ENCODE measurements around the gene GALNT9.

DNA sequence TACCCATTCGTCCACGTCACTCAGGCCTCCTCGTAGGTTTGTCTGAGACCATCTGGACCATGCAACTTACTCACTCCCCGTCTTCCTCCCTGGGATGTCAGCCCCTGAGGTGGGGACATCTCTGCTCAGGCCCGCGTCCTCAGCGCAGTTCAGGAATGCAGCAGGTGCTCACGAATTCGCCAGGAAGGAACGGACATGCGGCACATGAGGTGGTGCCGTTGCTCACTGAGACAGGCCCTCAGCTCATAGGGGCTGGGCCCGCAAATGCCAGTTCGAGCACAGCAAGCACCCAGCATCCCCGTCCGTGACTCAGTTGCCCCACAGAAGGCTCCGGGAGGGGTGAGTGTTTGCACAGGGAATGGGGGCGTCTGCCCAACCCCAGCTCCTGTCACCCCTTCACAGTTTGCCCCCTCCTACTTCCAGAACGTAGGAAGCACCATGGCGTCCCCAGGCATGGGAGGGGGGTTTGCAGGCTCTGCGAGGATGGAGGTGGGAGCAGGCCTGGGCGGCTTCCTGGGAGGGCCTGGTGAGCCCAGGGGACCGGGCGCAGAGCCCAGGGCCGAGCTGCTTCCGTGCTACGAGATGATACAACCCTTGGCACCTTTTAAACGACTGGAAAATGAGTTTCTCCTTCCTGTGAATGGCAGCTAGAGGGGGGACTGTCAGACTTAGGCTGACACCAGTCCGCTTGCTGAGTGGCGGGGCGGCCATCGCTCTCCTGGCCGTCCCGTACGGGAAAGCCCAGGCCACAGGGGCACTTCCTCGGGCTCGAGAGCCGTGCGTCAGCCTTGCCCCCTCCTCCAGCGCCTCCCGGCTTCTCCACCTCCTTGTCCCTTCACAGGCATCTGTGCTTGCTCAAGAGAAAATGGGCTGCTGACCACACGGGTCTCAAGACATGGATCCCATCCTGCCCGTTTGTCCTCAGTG, 6.9 kb downstream of the GALNT9 start:
- TF ChIP-seq, protein P1, sequence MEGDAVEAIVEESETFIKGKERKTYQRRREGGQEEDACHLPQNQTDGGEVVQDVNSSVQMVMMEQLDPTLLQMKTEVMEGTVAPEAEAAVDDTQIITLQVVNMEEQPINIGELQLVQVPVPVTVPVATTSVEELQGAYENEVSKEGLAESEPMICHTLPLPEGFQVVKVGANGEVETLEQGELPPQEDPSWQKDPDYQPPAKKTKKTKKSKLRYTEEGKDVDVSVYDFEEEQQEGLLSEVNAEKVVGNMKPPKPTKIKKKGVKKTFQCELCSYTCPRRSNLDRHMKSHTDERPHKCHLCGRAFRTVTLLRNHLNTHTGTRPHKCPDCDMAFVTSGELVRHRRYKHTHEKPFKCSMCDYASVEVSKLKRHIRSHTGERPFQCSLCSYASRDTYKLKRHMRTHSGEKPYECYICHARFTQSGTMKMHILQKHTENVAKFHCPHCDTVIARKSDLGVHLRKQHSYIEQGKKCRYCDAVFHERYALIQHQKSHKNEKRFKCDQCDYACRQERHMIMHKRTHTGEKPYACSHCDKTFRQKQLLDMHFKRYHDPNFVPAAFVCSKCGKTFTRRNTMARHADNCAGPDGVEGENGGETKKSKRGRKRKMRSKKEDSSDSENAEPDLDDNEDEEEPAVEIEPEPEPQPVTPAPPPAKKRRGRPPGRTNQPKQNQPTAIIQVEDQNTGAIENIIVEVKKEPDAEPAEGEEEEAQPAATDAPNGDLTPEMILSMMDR (IDR thresholded peaks at IDR 0.05): no peak
- no peak for TF ChIP-seq ZFX (IDR thresholded peaks at IDR 0.05; ENCODE audit: borderline replicate concordance)

All from 22Rv1 (cell line).